ENCODE results near the gene MELTF. TPM values are rescaled to one million over a fixed set of nuclear protein-coding genes. Genes with fewer than 3 reads are reported as not detected.

Gene MELTF
- total RNA-seq, 1 experiment from 2014 or later: 6.0 TPM

- DNase-seq: peak in 1 of 2 experiments; percentile 39
- H3K27ac ChIP-seq: no peak overlapping the region
- no peaks in the 10 kb centered on the region for H3K4me1 ChIP-seq
- peak overlapping the region; percentile 43 for H3K4me3 ChIP-seq
- no peaks in the 10 kb centered on the region for H3K36me3 ChIP-seq
- H3K27me3 ChIP-seq: no peaks in the 10 kb centered on the region; the same call in 1 of the 2 replicates
- no peaks in the 10 kb centered on the region for H3K9me3 ChIP-seq (replicated peaks)
These were observed 7.0 kb downstream of the MELTF start for GRCh38 chr3:197022405-197023231.

DNA sequence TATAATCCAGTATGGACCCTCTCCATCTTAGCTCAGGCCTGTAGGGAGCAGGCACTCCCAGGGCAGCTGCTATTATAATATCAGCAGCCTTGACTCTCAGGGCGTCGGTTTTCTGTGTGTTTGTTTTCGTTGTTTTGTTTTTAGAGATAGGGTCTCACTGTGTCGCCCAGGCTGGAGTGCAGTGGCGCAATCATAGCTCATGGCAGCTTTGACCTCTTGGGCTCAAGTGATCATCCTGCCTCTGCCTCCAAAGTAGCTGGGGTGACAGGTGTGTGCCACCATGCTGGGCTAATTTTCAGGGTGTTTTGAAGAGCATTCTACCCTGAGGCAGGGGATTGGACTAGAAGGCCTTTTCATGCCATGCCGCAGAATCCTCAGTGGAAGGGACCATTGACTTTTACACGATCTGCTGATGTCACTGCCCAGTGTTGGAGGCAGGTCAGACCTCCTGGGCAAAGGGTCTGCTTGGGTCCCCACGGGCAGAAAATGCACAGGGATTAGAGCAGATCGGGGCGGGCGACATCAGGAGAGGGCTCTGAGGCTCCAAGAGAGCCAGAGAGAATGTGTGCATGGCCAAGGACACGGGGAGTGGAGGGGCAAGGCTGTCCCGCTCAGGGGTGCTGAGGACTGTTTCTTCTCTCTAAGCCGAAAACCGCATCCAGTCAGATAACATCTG lies 7.8 kb downstream of the MELTF start:
- no peak overlapping the region for H3K4me3 ChIP-seq
- no peaks in the 10 kb centered on the region; the same call in 1 of the 2 replicates for H3K27me3 ChIP-seq
- H3K4me1 ChIP-seq: no peaks in the 10 kb centered on the region
- no peaks in the 10 kb centered on the region for H3K36me3 ChIP-seq
- H3K27ac ChIP-seq: no peak overlapping the region
- H3K9me3 ChIP-seq (replicated peaks): no peaks in the 10 kb centered on the region
- no peak for DNase-seq

DNA sequence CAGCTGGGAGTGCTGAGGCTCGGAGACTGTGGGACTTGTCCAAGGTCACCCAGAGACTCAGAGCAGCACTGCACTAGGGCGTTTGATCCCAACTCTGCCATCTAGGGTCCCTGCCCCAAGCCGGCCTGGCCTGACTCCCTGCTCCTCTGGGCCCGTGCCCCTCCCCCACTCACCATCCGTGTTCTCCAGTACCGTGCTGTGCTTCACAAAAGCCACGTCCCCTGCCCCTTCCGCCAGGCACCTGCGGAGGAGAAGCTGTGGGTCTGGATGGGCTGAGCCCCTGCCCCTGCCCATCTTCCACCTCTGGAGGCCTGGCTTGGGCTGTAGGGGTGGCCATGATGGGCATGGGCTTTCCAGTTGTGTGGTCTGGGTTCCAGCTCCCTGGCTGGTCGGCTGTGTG lies 8.4 kb downstream of the MELTF start:
- no peak for DNase-seq
- no peaks in the 10 kb centered on the region for H3K36me3 ChIP-seq
- H3K27me3 ChIP-seq: no peaks in the 10 kb centered on the region; the same call in 1 of the 2 replicates
- no peak overlapping the region for H3K4me3 ChIP-seq
- no peak overlapping the region for H3K27ac ChIP-seq
- no peaks in the 10 kb centered on the region for H3K9me3 ChIP-seq (replicated peaks)
- no peaks in the 10 kb centered on the region for H3K4me1 ChIP-seq

DNA sequence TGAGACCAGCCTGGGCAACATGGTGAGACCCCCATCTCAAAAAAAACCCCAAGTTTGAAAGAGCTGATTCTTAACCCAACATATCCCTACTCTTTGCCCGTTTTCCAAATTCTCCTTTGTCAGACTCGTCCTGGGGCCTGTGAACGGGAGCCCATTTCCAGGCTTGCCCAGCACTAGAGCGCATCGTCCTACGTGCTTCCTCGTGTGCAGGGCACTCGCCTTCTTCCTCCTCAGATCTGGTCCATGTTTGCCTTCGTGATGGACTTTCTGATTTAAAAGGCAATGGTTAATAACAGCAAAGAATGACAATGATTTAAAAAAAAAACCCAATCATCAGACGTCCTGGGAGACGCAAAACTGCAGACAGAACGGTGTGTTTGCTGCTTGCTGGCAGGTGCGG lies 10.1 kb downstream of the MELTF start:
- no peak for DNase-seq
- no peaks in the 10 kb centered on the region; the same call in 1 of the 2 replicates for H3K27me3 ChIP-seq
- no peak overlapping the region for H3K27ac ChIP-seq
- no peaks in the 10 kb centered on the region for H3K4me1 ChIP-seq
- no peaks in the 10 kb centered on the region for H3K36me3 ChIP-seq
- H3K4me3 ChIP-seq: no peak overlapping the region
- no peaks in the 10 kb centered on the region for H3K9me3 ChIP-seq (replicated peaks)

- Histone ChIP-seq H3K27ac (no peak overlapping the region), H3K4me1 (no peaks in the 10 kb centered on the region), H3K9me3 (replicated peaks) (no peaks in the 10 kb centered on the region), H3K36me3 (no peaks in the 10 kb centered on the region), H3K27me3 (no peaks in the 10 kb centered on the region; the same call in 1 of the 2 replicates), H3K4me3 (no peak overlapping the region)
- no peak for DNase-seq
These were observed 10.6 kb downstream of the MELTF start for GRCh38 chr3:197019021-197019420.

DNA sequence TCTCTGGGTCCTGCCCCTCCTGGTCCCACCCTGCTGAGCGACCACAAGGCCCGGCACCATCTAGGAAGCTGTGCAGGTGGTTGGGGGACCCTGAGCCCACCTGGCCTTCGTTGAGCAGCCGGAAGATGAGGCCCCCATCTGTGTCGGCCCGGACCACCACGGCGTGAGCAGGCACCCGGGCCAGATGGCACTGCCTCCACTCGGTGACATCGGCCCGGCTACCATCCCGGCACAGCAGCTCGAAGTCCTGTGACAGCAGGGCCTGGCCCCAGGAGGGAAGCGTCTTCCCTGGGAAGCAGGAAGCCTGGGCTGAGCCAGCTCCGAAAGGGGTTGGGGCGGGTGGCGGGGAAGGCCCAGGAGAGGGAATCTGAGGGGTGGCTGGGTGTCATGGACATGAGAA lies 12.6 kb downstream of the MELTF start:
- no peak for DNase-seq

GRCh38 chr3:197015790-197016736 lies 13.6 kb downstream of the MELTF start:
- Histone ChIP-seq H3K4me1 (no peaks in the 10 kb centered on the region; the same call in 1 of the 2 replicates), H3K9me3 (replicated peaks) (no peaks in the 10 kb centered on the region), H3K27ac (no peak overlapping the region), H3K4me3 (no peak overlapping the region), H3K36me3 (no peaks in the 10 kb centered on the region), H3K27me3 (no peaks in the 10 kb centered on the region; the same call in 1 of the 2 replicates)
- DNase-seq: no peak

More for the DNA sequence above, 12.6 kb downstream of the MELTF start:
- Histone ChIP-seq H3K27me3 (no peaks in the 10 kb centered on the region; the same call in 1 of the 2 replicates), H3K9me3 (replicated peaks) (no peaks in the 10 kb centered on the region), H3K27ac (no peak overlapping the region), H3K4me1 (no peaks in the 10 kb centered on the region), H3K4me3 (no peak overlapping the region), H3K36me3 (no peaks in the 10 kb centered on the region)

GRCh38 chr3:197014942-197015575 lies 14.6 kb downstream of the MELTF start:
- no peak overlapping the region for H3K27ac ChIP-seq
- no peaks in the 10 kb centered on the region for H3K9me3 ChIP-seq (replicated peaks)
- no peak overlapping the region for H3K4me3 ChIP-seq
- no peaks in the 10 kb centered on the region; the same call in 1 of the 2 replicates for H3K27me3 ChIP-seq
- H3K36me3 ChIP-seq: no peaks in the 10 kb centered on the region
- DNase-seq: no peak
- H3K4me1 ChIP-seq: no peaks in the 10 kb centered on the region; the same call in 1 of the 2 replicates

DNA sequence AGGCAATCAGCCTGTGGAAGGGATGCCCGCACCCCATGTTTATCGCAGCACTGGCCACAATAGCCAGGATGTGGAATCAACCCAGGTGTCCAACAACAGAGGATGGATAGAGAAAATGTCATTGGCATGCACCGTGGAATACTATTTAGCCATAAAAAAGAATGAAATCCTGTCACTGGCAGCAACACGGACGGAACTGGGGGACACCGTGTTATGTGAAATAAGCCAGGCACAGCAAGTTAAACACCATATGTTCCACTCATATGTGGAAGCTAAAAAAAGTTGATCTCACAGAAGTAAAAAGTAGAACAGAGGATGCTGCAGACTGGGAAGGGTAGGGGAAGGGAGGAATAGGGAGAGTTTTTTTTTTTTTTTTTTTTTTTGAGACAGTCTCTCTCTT lies 15.6 kb downstream of the MELTF start:
- Histone ChIP-seq H3K4me1 (no peaks in the 10 kb centered on the region; the same call in 1 of the 2 replicates), H3K36me3 (no peaks in the 10 kb centered on the region), H3K27me3 (no peaks in the 10 kb centered on the region; the same call in 1 of the 2 replicates), H3K4me3 (no peak overlapping the region), H3K9me3 (replicated peaks) (no peaks in the 10 kb centered on the region), H3K27ac (no peak overlapping the region)
- DNase-seq: no peak

- DNase-seq: no peak
- H3K27me3 ChIP-seq: no peaks in the 10 kb centered on the region
- H3K9me3 ChIP-seq (replicated peaks): no peaks in the 10 kb centered on the region
- no peak overlapping the region for H3K27ac ChIP-seq
- H3K4me3 ChIP-seq: no peak overlapping the region
- no peaks in the 10 kb centered on the region; the same call in 1 of the 2 replicates for H3K4me1 ChIP-seq
- H3K36me3 ChIP-seq: no peaks in the 10 kb centered on the region
These were observed 17.1 kb downstream of the MELTF start for GRCh38 chr3:197012540-197012883.

GRCh38 chr3:197011780-197012539 lies 17.7 kb downstream of the MELTF start:
- H3K27me3 ChIP-seq: no peaks in the 10 kb centered on the region
- no peak overlapping the region for H3K27ac ChIP-seq
- H3K4me3 ChIP-seq: no peak overlapping the region
- no peaks in the 10 kb centered on the region; the same call in 1 of the 2 replicates for H3K4me1 ChIP-seq
- no peaks in the 10 kb centered on the region for H3K9me3 ChIP-seq (replicated peaks)
- H3K36me3 ChIP-seq: no peaks in the 10 kb centered on the region
- DNase-seq: no peak

- no peak for DNase-seq
- H3K9me3 ChIP-seq (replicated peaks): no peaks in the 10 kb centered on the region
- H3K36me3 ChIP-seq: no peaks in the 10 kb centered on the region
- H3K27me3 ChIP-seq: no peaks in the 10 kb centered on the region
- no peak overlapping the region for H3K27ac ChIP-seq
- H3K4me1 ChIP-seq: no peaks in the 10 kb centered on the region; the same call in 1 of the 2 replicates
- H3K4me3 ChIP-seq: no peak overlapping the region
These were observed 18.9 kb downstream of the MELTF start for GRCh38 chr3:197010556-197011351.

GRCh38 chr3:197009532-197010019 lies 20.0 kb downstream of the MELTF start:
- no peaks in the 10 kb centered on the region; the same call in 1 of the 2 replicates for H3K4me1 ChIP-seq
- no peak for DNase-seq
- no peak overlapping the region for H3K27ac ChIP-seq
- no peaks in the 10 kb centered on the region for H3K36me3 ChIP-seq
- H3K9me3 ChIP-seq (replicated peaks): no peaks in the 10 kb centered on the region
- H3K4me3 ChIP-seq: no peak overlapping the region
- H3K27me3 ChIP-seq: no peaks in the 10 kb centered on the region

All from SJCRH30 (cell line).